HepG2 (cell line): ENCODE data around the gene PROM2. TPM values are rescaled to one million over a fixed set of nuclear protein-coding genes. Genes with fewer than 3 reads are reported as not detected.

ENCODE experiments used
- ATAC-seq: fragments of 200-7000 bp; cut with Tn5 transposase; 3 replicates; pipeline ENCODE4 v1.9.1; 2020; ENCODE audit warnings: mild to moderate bottlenecking, moderate library complexity
- BruUV-seq: library from RNA; stranded (reverse); fragments of 400-500 nt; replicated peaks from 2 replicates; lab custom pipeline; 2021; lab: Mats Ljungman, UMichigan
- CTCF ChIA-PET: fragments of 300-600 bp; formaldehyde crosslinking; extraction: SDS; loops from one replicate; lab custom pipeline; 2021; ENCODE audit warnings: low total read pairs, inconsistent platforms, low intra/inter-chr PET ratio; lab: Yijun Ruan, JAX
- POLR2A ChIA-PET: fragments of 350-600 bp; sonication (Branson Sonifier 250); formaldehyde crosslinking; loops from one replicate; lab custom pipeline; 2020; ENCODE audit warnings: antibody characterized with exemption, inconsistent platforms; lab: Yijun Ruan, JAX
- DNase-seq: peaks from one replicate; pipeline ENCODE4 v3.0.0-alpha.2; 2015; ENCODE audit warnings: low spot score
- FAIRE-seq: peaks from 3 replicates; lab custom pipeline; 2011; peaks lifted over from hg19 to GRCh38; lab: Jason Lieb, UNC
- H2AFZ ChIP-seq: one replicate; pipeline ENCODE4 v1.6.1; 2011; ENCODE audit warnings: low read length, inconsistent platforms
- H3K27ac ChIP-seq: fragments of 300-600 bp; 3 replicates; pipeline ENCODE4 v1.8.0; 2011; ENCODE audit warnings: mixed run types, mild to moderate bottlenecking, mixed read lengths, low read length, inconsistent platforms; ENCODE audit not compliant: insufficient read depth; ENCODE audit errors: extremely low read length
- H3K27me3 ChIP-seq, 2 experiments: fragments of 200-600 bp in 1 of 2; 2 replicates in 1 of 2; 3 replicates in 1 of 2; pipeline versions ENCODE4 v1.6.0 to v1.8.0; 2011; ENCODE audit warnings: low read length in 2 of 2, mild to moderate bottlenecking in 2 of 2, moderate library complexity in 2 of 2, inconsistent platforms in 1 of 2; ENCODE audit not compliant: insufficient read depth in 2 of 2, control insufficient read depth in 1 of 2
- H3K36me3 ChIP-seq, 2 experiments: fragments of 200-600 bp in 1 of 2; replicated peaks in 1 of 2; 2 replicates in 1 of 2; 3 replicates in 1 of 2; pipeline versions ENCODE4 v1.5.1 to v1.8.0; 2011; ENCODE audit warnings: low read length in 2 of 2, inconsistent platforms in 1 of 2; ENCODE audit not compliant: insufficient read depth in 2 of 2, control insufficient read depth in 1 of 2
- H3K4me1 ChIP-seq: 2 replicates; pipeline ENCODE4 v1.5.1; 2012; ENCODE audit warnings: low read length, inconsistent platforms; ENCODE audit not compliant: insufficient read depth
- H3K4me2 ChIP-seq: 2 replicates; pipeline ENCODE4 v1.6.0; 2011; ENCODE audit warnings: low read depth, low read length, inconsistent platforms
- H3K4me3 ChIP-seq, 3 experiments: fragments of 200-600 bp in 1 of 3; sonication (generic), shearing (Covaris generic) in 1 of 3; replicated peaks in 1 of 3; 2 replicates each; pipeline ENCODE4 v1.5.1; 2011 to 2016; ENCODE audit warnings: low read length in 3 of 3, inconsistent platforms in 2 of 3, low read depth in 2 of 3, mild to moderate bottlenecking in 2 of 3, control low read depth in 1 of 3, mixed read lengths in 1 of 3; ENCODE audit not compliant: insufficient read depth in 1 of 3
- H3K79me2 ChIP-seq: one replicate; pipeline ENCODE4 v1.6.1; 2011; ENCODE audit warnings: low read length, inconsistent platforms; ENCODE audit not compliant: insufficient read depth
- H3K9ac ChIP-seq: 2 replicates; pipeline ENCODE4 v1.6.0; 2011; ENCODE audit warnings: mild to moderate bottlenecking, low read depth, low read length, inconsistent platforms; ENCODE audit not compliant: insufficient read depth
- H3K9me3 ChIP-seq: 2 replicates; pipeline ENCODE4 v1.5.1; 2012; ENCODE audit warnings: mild to moderate bottlenecking, low read length
- H4K20me1 ChIP-seq: 2 replicates; pipeline ENCODE4 v1.6.0; 2011; ENCODE audit warnings: inconsistent platforms, mild to moderate bottlenecking, low read length, moderate library complexity; ENCODE audit not compliant: insufficient read depth
- KDM1A ChIP-seq: IDR thresholded peaks from 2 replicates; pipeline ENCODE4 v1.6.1; 2016; ENCODE audit warnings: missing compliant biosample characterization
- MTA1 ChIP-seq: sonication (generic); formaldehyde crosslinking; IDR thresholded peaks from 2 replicates; pipeline ENCODE4 v1.4.0; 2020; ENCODE audit warnings: missing genetic modification reagents, mild to moderate bottlenecking, borderline replicate concordance
- RCOR2 ChIP-seq: IDR thresholded peaks from 2 replicates; pipeline ENCODE4 v1.6.1; 2016; ENCODE audit warnings: missing biosample characterization, missing genetic modification reagents
- TOE1 ChIP-seq: sonication (generic); formaldehyde crosslinking; IDR thresholded peaks from 2 replicates; pipeline ENCODE4 v1.4.0; 2020; ENCODE audit warnings: mild to moderate bottlenecking, missing genetic modification reagents
- TRAFD1 ChIP-seq: sonication (generic); formaldehyde crosslinking; IDR thresholded peaks from 2 replicates; pipeline ENCODE4 v1.5.1; 2020; ENCODE audit warnings: missing genetic modification reagents, mild to moderate bottlenecking, borderline replicate concordance
- ZKSCAN8 ChIP-seq: IDR thresholded peaks from 2 replicates; pipeline ENCODE4 v1.6.1; 2016; ENCODE audit warnings: borderline replicate concordance, missing genetic modification reagents, missing compliant biosample characterization
- ZNF543 ChIP-seq: sonication (generic); formaldehyde crosslinking; IDR thresholded peaks from 2 replicates; pipeline ENCODE4 v1.4.0; 2020; ENCODE audit warnings: mild to moderate bottlenecking, missing genetic modification reagents
- ZNF891 ChIP-seq: sonication (generic); formaldehyde crosslinking; IDR thresholded peaks from 2 replicates; pipeline ENCODE4 v1.5.0; 2020; ENCODE audit warnings: mild to moderate bottlenecking, missing genetic modification reagents
- ZZZ3 ChIP-seq: sonication (generic); formaldehyde crosslinking; IDR thresholded peaks from 2 replicates; pipeline ENCODE4 v1.4.0; 2020; ENCODE audit warnings: missing genetic modification reagents, mild to moderate bottlenecking, borderline replicate concordance
- WGBS: methylation state at CpG from one replicate; pipeline ENCODE4 v1.1.6; 2017; ENCODE audit warnings: low lambda C conversion rate; 5-methylcytosine and 5-hydroxymethylcytosine counted together
- in situ Hi-C: cut with HindIII; loops from 2 replicates; pipeline ENCODE4 v1.10.0; 2017; ENCODE audit warnings: low pct_unique_long_range_greater_than_20kb; ENCODE audit not compliant: extremely low pct_ligation_motif_present
- intact Hi-C: fragments of 100-400 bp; cut with micrococcal nuclease; formaldehyde crosslinking; loops from one replicate; pipeline ENCODE4 v1.10.0; 2022; ENCODE audit not compliant: unreplicated experiment
- polyA plus RNA-seq, 8 experiments: library from polyadenylated mRNA; depleted of rRNA in 3 of 8; stranded (reverse) in 7 of 8; unstranded in 1 of 8; fragments of >200 nt; fragmentation: Illumina TruSeq in 4 of 8; extraction: Trizol in 4 of 8; gene quantifications; 2 replicates each; pipeline versions ENCODE4 v1.2.1 to v1.2.3, GENCODE V29; 2011 to 2016; ENCODE audit warnings: low read depth in 4 of 8, missing spikeins in 1 of 8, mixed read lengths in 1 of 8; ENCODE audit not compliant: insufficient read depth in 1 of 8
- total RNA-seq, 5 experiments: library from RNA; depleted of rRNA; stranded (reverse); fragments of >200 nt; fragmentation: Illumina TruSeq; extraction: Trizol; gene quantifications; 2 replicates each; pipeline ENCODE4 v1.2.3, GENCODE V29; 2016; ENCODE audit warnings: low read depth in 1 of 5
- TF ChIP-seq, protein P1 (sequence below): sonication (generic); formaldehyde crosslinking; IDR thresholded peaks from 2 replicates; pipeline ENCODE4 v1.4.0; 2020; ENCODE audit warnings: mild to moderate bottlenecking, missing genetic modification reagents

PROM2 gene
- total and polyA plus RNA-seq, 2 of the 13 experiments (the other 11 are each of a cell fraction or from before 2014, with no cell fraction given), result not detected

GRCh38 chr2:95326433-95327140 is 52.3 kb downstream of the PROM2 start:
- H3K9me3 ChIP-seq, result no peaks in the 10 kb centered on the region
- in situ Hi-C loops, result no loop called here
- 61% methylated on average over 30 of the region's 30 CpGs for WGBS
- H3K4me3 ChIP-seq, result no peak overlapping the region
- no peak overlapping the region for H2AFZ ChIP-seq
- no peak overlapping the region for H3K27ac ChIP-seq
- ChIA-PET CTCF (no interaction called here), POLR2A (no interaction called here)
- H3K9ac ChIP-seq, result no peak overlapping the region
- H3K27me3 ChIP-seq, result peaks cover under 1 to 20% of the 10 kb centered on the region in 2 experiments; a peak in 4 of 5 replicates
- ATAC-seq, result no peak
- TF ChIP-seq RCOR2 (CRISPR knock-in tag), result no peak
- no peak for TF ChIP-seq ZKSCAN8 (CRISPR knock-in tag)
- TF ChIP-seq ZNF543 (CRISPR knock-in tag), result no peak
- no peak for TF ChIP-seq KDM1A (CRISPR knock-in tag)
- no peaks in the 10 kb centered on the region; the same call in 1 of the 2 replicates for H4K20me1 ChIP-seq
- H3K79me2 ChIP-seq, result no peaks in the 10 kb centered on the region
- intact Hi-C loops, result no loop called here
- H3K4me1 ChIP-seq, result no peaks in the 10 kb centered on the region
- FAIRE-seq, result no peak
- no peak overlapping the region for H3K4me2 ChIP-seq
- DNase-seq, result no peak
- no peaks in the 10 kb centered on the region for H3K36me3 ChIP-seq
- no TSS peak for BruUV-seq

DNA sequence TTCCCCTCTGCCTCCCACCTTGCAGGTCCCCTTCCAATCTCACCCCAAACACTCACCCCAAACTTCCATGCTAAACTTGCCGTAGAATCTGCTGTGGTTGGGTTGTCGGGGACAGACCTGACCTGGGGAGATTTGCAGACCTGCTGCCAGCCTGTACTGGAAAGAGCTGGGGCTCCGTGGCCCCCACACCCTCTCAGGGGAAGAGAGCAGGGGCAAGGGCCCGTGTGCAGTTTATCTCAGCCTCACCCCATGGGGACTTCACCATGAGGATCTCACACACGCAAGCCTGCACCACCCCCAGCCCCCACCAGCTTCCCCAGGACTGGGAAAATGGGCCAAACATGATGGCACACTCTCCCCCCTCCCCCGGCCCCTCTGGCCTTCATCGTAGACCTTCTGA is 53.6 kb downstream of the PROM2 start:
- WGBS, result 25% methylated on average over 6 of the region's 7 CpGs
- CTCF ChIA-PET, result no interaction called here
- Histone ChIP-seq H3K4me3 (no peak overlapping the region), H4K20me1 (no peaks in the 10 kb centered on the region; the same call in 1 of the 2 replicates), H3K4me2 (no peak overlapping the region), H3K27ac (no peak overlapping the region), H3K79me2 (no peaks in the 10 kb centered on the region), H3K4me1 (no peaks in the 10 kb centered on the region), H3K9ac (no peak overlapping the region), H3K27me3 (peaks cover 3 to 19% of the 10 kb centered on the region in 2 experiments; a peak in 4 of 5 replicates), H2AFZ (no peak overlapping the region), H3K36me3 (no peaks in the 10 kb centered on the region), H3K9me3 (no peaks in the 10 kb centered on the region)
- in situ Hi-C loops (no loop called here), intact Hi-C loops (no loop called here)
- POLR2A ChIA-PET, result no interaction called here
- no peak for FAIRE-seq
- no peak for ATAC-seq
- no peak for DNase-seq
- BruUV-seq, result no TSS peak
- TF ChIP-seq TRAFD1 (no peak), TOE1 (CRISPR knock-in tag) (no peak), ZNF891 (no peak), ZZZ3 (CRISPR knock-in tag) (no peak), MTA1 (CRISPR knock-in tag) (no peak)
- TF ChIP-seq, protein P1, sequence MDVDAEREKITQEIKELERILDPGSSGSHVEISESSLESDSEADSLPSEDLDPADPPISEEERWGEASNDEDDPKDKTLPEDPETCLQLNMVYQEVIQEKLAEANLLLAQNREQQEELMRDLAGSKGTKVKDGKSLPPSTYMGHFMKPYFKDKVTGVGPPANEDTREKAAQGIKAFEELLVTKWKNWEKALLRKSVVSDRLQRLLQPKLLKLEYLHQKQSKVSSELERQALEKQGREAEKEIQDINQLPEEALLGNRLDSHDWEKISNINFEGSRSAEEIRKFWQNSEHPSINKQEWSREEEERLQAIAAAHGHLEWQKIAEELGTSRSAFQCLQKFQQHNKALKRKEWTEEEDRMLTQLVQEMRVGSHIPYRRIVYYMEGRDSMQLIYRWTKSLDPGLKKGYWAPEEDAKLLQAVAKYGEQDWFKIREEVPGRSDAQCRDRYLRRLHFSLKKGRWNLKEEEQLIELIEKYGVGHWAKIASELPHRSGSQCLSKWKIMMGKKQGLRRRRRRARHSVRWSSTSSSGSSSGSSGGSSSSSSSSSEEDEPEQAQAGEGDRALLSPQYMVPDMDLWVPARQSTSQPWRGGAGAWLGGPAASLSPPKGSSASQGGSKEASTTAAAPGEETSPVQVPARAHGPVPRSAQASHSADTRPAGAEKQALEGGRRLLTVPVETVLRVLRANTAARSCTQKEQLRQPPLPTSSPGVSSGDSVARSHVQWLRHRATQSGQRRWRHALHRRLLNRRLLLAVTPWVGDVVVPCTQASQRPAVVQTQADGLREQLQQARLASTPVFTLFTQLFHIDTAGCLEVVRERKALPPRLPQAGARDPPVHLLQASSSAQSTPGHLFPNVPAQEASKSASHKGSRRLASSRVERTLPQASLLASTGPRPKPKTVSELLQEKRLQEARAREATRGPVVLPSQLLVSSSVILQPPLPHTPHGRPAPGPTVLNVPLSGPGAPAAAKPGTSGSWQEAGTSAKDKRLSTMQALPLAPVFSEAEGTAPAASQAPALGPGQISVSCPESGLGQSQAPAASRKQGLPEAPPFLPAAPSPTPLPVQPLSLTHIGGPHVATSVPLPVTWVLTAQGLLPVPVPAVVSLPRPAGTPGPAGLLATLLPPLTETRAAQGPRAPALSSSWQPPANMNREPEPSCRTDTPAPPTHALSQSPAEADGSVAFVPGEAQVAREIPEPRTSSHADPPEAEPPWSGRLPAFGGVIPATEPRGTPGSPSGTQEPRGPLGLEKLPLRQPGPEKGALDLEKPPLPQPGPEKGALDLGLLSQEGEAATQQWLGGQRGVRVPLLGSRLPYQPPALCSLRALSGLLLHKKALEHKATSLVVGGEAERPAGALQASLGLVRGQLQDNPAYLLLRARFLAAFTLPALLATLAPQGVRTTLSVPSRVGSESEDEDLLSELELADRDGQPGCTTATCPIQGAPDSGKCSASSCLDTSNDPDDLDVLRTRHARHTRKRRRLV (CRISPR knock-in tag), result no peak
